Fibroblast of peridontal ligament (primary cell): Measurements from ENCODE around the gene SNX9.
"Not testable (repeated sequence)": the region's sequence is repeated elsewhere in the genome, so short reads cannot be mapped to it uniquely, and the experiment has no call there.

Experiments
- DNase-seq: peaks from one replicate; pipeline ENCODE4 v3.0.0-alpha.2; 2010; ENCODE audit errors: extremely low read depth

SNX9 gene

GRCh38 chr6:157823001-157823527 is at the start of gene SNX9:
Gene SNX9 (plus strand): TSS chr6:157823246. CDS start chr6:157823435, 189 bp downstream.
- peak; percentile 63 for DNase-seq

GRCh38 chr6:157773248-157773773 is 49.7 kb upstream of the SNX9 start:
- DNase-seq: peak; percentile 40

GRCh38 chr6:157774153-157775135 is 48.6 kb upstream of the SNX9 start:
- DNase-seq: no peak

- no peak for DNase-seq
These were observed 47.7 kb upstream of the SNX9 start for GRCh38 chr6:157775376-157775775.

GRCh38 chr6:157777344-157777743 is 45.7 kb upstream of the SNX9 start:
- no peak for DNase-seq

- no peak for DNase-seq
These were observed 44.3 kb upstream of the SNX9 start for GRCh38 chr6:157778719-157779118.

- DNase-seq: peak; percentile 47
These were observed 43.1 kb upstream of the SNX9 start for GRCh38 chr6:157779705-157780604.

GRCh38 chr6:157785636-157786035 is 37.4 kb upstream of the SNX9 start:
- DNase-seq: no peak

GRCh38 chr6:157786221-157786620 is 36.8 kb upstream of the SNX9 start:
- no peak for DNase-seq

GRCh38 chr6:157787080-157787479 is 36.0 kb upstream of the SNX9 start:
- peak; percentile 91 for DNase-seq

GRCh38 chr6:157788180-157788579 is 34.9 kb upstream of the SNX9 start:
- DNase-seq: no peak

GRCh38 chr6:157789297-157789696 is 33.7 kb upstream of the SNX9 start:
- no peak for DNase-seq

GRCh38 chr6:157789861-157790260 is 33.2 kb upstream of the SNX9 start:
- no peak for DNase-seq

GRCh38 chr6:157790548-157791160 is 32.4 kb upstream of the SNX9 start:
- peak; percentile 92 for DNase-seq

GRCh38 chr6:157791450-157791849 is 31.6 kb upstream of the SNX9 start:
- DNase-seq: no peak

GRCh38 chr6:157792671-157793070 is 30.4 kb upstream of the SNX9 start:
- no peak for DNase-seq

GRCh38 chr6:157794012-157794411 is 29.0 kb upstream of the SNX9 start:
- not testable (repeated sequence) for DNase-seq

GRCh38 chr6:157795841-157796240 is 27.2 kb upstream of the SNX9 start:
- DNase-seq: no peak

GRCh38 chr6:157798851-157799250 is 24.2 kb upstream of the SNX9 start:
- no peak for DNase-seq

- DNase-seq: not testable (repeated sequence)
These were observed 23.5 kb upstream of the SNX9 start for GRCh38 chr6:157799561-157799960.
